Activated CD4-positive, CD25-positive, alpha-beta regulatory T cell treated with anti-CD3 and anti-CD28 coated beads, Interleukin-2, amount 50 U/mL, for 16 hours (primary cell): Measurements from ENCODE around the gene GRIPAP1.
"Not testable (repeated sequence)": the region's sequence is repeated elsewhere in the genome, so short reads cannot be mapped to it uniquely, and the experiment has no call there.

Source experiments
- DNase-seq: peaks from one replicate; pipeline ENCODE4 v3.0.0-alpha.2; 2020; ENCODE audit warnings: low read depth, low spot score

Gene GRIPAP1

GRCh38 chrX:48996969-48997368 lies 5.1 kb downstream of the GRIPAP1 start:
- no peak for DNase-seq

DNA sequence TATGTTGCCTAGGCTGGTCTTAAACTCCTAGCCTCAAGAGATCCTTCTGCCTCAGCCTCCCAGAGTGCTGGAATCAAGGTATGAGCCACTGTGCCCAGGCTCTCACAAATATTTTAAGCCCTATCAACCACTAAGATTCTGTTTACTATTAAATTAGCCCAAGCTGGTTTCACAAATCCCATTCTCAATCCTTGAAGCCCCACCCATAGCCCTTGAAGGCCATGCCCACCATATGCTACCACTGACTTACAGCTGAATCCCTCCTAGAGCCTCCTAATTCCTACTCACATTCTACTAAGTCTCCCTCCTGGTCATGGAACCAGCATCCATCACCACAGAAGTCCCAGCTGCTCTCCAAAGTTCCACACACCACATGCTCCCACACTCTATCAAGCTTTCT lies 9.7 kb downstream of the GRIPAP1 start:
- DNase-seq = no peak

GRCh38 chrX:48989483-48989882 lies 12.6 kb downstream of the GRIPAP1 start:
- no peak for DNase-seq

- DNase-seq = no peak
Observed at GRCh38 chrX:48983896-48984295, 18.2 kb downstream of the GRIPAP1 start.

DNA sequence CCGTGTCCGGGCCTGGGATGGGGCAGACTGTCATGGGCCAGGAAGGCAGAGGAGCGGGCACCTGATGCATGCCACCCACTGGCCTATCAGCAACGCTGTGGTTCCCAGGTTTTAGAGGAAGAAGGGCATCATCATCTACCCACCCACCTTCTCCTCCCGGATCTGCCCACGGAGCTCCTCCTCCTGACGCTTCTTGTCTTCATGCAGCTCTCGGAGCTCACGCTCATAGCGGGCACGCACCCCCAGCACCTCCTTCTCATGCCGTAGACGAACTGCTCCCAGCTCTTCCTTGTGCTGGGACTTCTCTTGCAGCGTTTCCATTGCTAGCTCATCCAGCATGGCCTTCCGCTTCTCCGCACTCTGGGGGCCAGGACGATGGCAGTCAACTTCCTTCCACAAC lies 19.0 kb downstream of the GRIPAP1 start:
- DNase-seq = no peak

DNA sequence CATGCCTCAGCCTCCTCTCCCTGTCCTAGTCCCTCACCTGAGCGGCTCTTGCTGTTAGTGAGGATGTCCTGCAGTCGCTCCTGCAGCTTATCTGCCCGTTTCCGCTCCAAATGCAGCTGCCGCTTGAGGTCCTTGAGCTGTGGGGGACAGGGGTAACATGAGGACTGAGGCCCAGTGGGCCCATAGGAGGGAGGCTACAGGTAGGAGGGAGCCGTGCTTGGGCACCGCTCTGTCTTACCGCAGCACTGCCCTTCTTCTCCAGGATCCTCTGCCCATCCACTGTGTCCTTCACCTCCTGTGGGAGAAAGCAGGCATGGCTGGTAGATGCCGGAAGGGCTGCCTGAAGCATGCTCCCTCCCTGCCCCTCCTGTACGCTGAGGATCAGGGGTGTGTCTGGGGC lies 20.9 kb downstream of the GRIPAP1 start:
- no peak for DNase-seq

DNA sequence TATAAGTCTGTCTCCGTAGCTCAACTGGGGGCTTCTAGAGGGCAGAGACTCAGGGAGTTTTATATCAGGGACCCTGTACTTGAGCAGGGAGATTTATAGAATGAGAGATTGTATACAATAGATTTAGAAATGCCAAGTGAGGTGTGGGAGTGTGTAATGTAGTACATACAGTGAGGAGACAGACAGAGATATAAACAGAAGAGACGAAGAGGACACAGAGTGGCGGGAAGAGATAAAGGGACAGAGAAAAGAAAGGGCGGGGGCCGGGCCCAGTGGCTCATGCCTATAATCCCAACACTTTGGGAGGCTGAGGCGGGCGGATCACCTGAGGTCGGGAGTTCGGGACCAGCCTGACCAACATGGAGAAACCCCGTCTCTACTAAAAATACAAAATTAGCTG lies 21.7 kb downstream of the GRIPAP1 start:
- DNase-seq = not testable (repeated sequence)

GRCh38 chrX:48978226-48978625 lies 23.8 kb downstream of the GRIPAP1 start:
- DNase-seq = no peak

- no peak for DNase-seq
Observed at GRCh38 chrX:48976086-48976485, 26.0 kb downstream of the GRIPAP1 start.

DNA sequence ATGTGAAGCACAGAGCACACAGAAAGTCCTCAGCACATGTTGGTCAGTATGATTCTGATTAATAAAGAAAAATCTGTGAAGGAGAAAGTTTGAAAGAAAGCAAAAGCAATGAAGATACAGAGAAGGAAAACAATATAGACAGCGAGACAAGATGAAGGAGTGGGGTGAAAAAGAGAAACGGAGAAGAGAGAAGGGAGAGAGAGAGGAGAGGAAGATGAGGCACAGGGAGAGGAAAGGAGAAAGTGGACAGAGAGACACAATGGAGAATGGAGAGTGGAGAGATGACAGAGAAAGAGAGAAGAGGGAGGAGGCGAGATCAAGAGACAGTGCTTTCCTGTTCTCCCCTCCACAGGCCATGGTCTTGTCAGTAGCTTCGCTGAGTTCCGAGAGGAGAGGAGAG lies 26.5 kb downstream of the GRIPAP1 start:
- no peak for DNase-seq

GRCh38 chrX:48975041-48975440 lies 27.0 kb downstream of the GRIPAP1 start:
- no peak for DNase-seq

DNA sequence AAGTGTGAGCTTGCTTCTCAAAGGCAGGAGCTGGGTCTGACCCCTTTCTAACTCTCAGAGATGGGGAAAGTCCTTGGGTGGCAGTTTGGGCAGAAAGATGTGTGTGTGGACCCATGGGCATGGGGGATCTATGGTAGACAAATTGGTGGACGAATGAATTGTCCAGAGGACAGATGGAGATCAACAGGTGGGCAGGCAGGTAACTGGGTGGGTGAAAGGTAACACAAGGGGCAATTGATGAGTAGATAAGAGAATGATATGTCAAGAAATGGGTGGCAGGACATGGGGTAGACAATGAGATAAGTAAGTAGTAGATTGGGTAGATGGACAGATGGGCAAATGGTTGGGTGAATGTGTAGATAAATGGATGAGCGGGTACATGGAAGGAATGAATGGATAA lies 27.5 kb downstream of the GRIPAP1 start:
- DNase-seq = no peak

GRCh38 chrX:48974033-48974432 lies 28.0 kb downstream of the GRIPAP1 start:
- no peak for DNase-seq

DNA sequence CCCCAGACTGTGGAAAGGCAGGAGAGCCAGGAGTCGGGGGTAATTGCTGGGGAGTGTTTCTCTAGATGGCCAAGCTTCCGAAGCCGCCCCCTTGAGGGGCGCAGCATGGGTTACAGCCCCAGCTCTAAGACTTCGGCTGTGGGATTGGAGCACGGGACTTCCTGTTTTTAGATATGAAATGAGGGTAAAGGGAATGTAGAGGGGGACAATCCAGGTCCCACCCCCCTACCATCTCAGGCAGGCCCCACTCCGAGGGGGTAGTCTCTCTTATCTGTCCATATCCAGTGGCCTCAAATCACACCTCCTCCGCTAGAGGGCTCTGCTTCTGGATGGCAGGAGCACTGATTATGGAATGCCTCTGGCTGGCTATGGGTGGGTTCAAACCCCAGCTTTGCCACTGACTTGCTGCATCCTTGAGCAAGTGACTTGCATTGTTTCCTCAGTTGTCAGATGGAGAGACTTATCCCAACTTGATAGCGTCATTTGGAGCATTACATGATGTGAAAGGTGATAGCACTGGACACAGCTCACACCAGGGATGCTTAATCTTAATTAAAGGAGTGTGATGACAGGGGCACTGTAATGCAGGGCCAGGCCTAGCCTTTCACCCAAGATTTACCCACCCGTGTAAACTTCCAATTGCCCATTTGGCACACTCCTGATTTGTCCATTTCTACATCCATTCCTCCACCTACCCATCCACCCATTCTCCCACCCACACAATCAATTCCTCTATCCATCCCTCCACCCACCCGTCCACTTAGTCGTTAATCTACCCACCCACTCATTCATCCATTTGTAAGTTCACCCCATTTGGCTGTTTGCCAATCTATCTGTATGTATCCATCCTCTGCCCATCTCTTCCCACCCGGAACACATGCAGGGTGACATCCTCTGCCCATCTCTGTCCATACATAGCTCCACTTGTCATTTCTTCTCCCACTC lies 29.6 kb downstream of the GRIPAP1 start:
- no peak for DNase-seq

DNA sequence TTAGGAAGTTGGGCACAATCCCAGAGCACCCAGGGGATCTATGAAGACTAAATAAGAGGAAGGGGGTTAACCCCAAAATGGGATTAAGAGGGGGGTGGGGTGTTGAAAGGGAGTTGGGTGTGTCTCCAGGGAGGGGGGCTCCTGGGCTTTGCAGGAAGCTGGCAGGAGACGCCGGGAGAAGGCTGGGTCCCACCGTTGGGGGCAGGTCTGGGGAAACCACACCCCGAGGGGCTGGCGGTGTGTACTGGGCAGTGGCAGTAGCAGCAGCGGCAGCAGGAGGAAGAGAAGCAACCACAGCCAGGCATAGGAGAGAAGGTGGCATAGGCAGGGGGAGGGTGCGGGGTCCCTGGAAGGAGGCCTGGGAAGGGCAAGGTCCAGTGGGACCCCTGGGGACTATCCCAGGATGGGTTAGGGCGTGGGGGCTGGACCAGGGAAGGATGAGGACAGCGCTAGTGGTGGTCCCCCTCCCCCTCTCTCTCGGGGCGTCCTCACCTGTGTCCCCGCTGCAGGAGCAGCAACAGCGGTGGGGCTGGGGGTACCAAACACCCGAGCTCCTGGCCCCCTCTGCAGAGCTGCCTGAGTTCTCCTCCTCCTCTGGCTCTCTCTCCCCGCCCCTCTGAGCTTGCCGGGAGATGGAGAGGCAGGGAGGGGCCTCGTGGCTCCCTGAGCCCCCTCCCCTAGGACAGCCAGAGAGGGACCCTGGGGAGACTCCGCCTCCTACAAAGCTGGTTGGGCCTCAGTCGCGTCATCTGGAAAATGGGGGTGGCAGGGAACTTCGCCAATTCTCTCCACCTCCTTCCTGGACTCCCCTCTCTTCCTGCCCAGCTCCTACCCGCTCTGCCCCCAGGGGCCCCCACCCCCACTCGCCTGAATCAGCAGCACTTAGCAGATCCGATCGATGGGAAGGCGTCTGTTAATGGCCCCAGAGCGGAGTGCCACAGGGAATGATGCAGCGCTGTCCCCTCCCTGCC lies 30.5 kb downstream of the GRIPAP1 start, which contains the start of gene KCND1:
Gene KCND1 (minus strand): TSS at position 596 of the 971 bp plus-strand sequence. CDS start 1,573 bp downstream, outside the sequence.
- DNase-seq = no peak

DNA sequence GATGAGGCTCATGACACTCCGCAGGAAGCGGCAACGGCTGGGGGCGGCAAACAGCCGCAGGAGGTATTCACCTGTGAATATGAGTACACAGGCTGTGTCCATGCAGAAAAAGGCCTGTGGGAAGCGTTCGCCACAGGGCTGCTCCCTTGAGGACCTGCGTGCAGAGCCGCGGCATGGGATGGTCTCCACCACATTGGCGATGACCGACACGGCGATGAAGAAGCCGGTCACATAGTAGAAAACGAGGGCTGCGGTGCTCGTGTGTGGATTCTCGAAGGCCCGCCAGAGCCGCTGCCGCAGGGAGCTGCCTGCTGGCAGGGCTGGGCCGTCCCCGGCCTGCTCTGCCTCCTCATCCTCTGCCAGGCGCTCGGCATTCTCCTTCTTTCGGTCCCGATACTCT lies 32.6 kb downstream of the GRIPAP1 start:
- DNase-seq = no peak

DNA sequence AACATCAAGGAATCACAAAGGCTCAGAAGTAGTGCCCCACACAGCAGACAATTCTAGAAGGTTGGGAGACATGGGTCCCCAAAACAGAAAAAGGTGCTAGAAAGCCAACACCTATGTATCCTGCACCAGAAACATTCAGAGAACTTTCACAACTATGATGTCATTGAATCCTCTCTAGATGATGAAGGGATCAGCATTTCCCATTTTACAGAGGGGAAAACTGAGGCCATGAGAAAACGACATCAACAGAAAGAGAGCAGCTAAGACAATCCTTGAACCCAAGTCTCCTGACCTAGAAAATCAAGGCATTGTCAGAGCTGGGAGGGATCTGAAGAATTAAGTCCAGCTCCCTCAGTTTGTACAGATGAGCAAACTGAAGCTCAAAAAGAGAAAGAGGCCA lies 33.7 kb downstream of the GRIPAP1 start:
- no peak for DNase-seq

DNA sequence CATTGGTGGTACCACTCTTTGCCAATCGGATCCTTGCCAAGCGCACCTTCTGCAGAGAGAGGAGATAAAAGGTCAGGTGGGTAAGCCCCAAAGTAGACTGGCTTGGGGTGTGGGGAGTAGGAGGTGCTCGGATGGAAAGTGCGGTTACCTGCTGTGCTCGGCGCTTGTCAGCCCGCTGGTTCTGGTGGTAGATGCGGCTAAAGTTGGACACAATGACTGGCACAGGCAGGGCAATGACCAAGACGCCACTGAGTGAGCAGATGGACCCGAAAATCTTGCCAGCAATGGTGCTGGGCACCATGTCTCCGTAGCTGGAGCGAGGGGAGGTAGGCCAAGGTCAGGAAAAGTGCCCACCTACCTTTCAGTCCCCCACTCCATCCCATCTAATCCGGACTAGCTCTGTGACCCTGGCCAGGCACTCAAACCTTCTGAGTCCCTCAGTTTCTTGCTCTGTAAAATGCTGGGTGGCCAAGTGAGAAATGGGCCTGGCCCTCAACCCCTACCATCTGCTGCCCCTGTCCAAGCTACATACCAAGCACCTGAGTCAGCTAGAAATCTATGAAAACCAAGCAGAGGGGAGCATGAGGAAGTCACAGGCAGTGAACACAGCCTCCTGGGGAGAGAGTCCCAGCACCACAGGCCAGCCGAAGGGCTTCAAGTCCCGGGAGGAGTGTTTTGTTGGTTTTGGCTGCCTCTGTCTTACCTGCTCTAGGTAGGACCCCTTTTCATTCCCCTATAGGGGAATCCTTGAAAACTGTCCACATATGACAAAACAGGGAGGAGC lies 35.1 kb downstream of the GRIPAP1 start:
- DNase-seq = no peak

DNA sequence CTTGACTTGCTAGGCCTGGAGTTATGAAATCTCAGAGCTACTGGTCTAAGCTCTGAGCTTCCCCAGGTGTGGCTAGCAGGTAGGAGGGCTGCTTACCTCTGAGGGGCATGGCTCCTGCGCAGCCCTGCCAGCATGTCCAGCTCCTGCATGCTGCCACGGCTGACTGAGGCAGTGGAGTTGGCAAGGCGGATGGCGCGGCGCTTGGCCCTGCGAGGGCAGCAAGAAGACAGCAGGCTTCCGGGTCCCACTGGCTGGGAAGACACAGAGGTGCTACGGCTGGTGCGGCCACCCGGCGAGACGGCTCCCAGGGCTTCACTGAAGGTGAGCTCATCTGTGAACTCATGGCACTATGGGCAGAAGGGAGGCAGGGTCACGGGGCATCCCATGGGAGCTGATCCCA lies 36.1 kb downstream of the GRIPAP1 start:
- DNase-seq = no peak

DNA sequence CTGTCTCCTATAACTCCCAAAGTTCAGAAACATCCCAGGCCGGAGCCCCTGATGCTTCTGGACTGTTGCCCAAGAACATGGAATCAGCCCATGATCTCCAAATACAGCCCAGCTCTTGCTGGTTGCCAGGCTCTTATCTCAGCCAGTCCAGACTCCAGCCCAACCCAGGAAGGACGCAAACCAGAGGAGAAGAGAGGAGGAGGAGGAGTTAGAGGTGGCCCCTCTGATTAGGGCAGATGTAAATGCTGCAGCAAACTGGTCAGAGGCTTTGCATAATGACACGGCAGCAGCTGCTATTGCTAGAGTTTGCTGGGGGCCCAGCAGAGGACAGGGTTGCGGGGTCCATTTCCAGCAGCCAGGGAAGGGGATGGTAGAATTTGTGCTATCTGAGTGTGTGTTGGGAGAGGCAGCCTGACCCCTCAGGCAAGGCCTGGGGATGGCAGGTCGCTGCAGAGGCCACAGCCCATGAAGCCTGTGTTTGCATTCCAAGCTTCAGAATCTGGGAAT lies 40.4 kb downstream of the GRIPAP1 start:
- DNase-seq = no peak

DNA sequence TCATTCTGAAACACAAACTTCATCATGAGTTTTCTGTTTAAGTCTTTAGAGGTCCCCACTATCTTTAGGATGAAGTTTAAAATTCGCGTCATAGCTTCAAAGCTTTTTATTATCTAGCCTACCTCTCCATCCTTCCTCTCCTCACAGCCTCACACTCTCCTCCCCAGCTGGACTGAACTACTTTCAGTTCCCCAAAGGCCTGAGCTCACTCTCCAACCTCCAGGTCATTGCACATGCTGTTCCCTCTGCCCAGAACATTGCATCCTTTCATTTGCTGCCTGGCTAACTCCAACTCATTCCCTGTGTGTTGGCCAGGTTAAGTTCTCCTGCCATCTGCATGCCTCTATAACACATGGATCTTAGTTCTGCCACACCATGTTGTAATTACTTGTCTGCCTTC lies 41.8 kb downstream of the GRIPAP1 start:
- DNase-seq = no peak
